GM18517 (cell line): ENCODE data around the gene PLIN1.

Source experiments
- ATAC-seq: cut with Tn5 transposase; IDR thresholded peaks from one replicate; pipeline ENCODE4 v1.9.1; 2021; ENCODE audit warnings: mild to moderate bottlenecking, moderate library complexity; ENCODE audit not compliant: unreplicated experiment

Gene PLIN1

DNA sequence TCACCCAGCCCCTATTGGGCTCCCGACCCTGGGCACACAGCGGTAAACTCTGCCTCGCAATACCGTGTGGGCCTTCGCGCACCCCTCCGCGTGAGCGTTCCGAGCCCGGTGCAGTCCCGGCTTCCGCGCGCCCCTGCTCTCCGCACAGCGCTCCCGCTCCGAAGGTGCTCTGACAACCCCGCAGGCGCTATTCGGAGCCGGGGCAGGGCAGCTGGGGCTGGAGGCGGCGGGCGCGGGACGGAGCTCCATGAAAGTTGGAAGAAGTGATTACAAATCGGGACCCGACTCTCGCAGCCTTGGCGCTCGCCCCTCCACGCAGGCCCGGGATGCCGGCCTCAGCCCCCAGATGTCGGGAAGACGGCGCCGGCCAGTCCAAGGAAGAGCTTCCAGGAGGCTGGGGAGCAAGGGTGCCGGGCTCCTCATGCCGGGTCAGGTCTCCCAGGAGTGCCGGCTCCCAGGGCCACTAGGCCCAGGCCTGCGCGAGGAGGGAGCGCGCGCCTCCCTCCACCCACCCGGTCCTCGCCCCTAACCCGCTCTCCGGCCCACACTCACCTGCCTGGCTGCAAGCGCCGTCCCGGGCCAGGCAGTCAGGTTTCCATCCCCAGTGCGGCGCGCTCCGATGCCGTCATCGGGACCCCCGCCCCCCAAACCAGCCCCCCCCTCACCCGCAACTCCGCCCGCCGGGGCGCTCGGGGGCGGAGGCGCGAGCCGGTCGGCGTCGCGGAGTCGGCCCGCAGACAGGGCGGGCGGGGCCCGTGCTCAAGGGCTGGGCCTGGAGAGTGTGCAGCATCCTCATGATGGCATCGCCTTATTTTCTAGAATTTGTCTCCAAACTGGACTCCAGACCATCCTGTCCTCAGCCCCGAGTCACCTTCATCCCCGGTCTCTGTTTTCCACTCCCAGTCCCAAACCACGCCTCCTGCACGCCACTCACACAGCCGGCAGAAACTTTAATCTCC lies 24.0 kb downstream of the PLIN1 start, which contains the start of gene KIF7:
KIF7 (minus strand) TSS at position 621 of the 959 bp plus-strand sequence. CDS start 2,537 bp downstream, outside the sequence.
- no peak for ATAC-seq

DNA sequence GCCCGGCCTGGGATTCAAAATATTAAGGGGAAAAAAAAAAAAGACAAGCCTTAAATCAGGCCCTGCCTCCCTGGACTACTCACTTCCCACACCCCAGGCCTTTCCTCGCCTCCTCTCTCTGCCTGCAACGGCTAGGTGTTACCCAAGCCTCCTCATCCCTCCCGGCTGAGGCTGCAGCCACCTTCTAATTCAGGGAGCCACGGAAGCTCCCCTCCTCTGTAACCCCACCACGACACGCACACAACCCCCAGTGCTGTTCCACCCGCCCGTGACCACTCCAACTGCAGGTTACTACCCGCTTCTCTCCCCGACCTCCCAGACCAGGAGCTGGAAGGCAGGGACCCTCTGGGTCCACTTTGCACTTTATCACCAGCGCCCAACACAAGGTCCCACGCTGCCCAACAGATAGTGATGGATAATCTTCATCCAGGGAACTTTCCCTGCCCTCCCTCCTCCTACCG lies 24.8 kb downstream of the PLIN1 start:
- ATAC-seq = no peak

DNA sequence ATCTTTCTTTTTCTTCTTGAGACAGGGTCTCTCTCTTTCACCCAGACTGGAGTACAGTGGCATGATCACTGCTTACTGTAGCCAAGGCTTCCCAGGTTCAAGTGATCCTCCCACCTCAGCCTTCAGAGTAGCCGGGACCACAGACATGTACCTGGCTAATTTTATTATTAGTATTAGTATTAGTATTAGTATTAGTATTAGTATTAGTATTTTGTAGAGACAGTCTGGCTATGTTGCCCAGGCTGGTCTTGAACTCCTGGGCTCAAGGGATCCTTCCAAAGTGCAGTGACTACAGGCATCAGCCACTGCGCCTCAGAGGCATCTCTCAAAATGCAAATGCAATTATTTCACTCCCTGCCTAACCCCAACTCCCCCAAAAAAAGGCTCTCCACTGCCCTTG lies 25.6 kb downstream of the PLIN1 start:
- ATAC-seq = no peak

DNA sequence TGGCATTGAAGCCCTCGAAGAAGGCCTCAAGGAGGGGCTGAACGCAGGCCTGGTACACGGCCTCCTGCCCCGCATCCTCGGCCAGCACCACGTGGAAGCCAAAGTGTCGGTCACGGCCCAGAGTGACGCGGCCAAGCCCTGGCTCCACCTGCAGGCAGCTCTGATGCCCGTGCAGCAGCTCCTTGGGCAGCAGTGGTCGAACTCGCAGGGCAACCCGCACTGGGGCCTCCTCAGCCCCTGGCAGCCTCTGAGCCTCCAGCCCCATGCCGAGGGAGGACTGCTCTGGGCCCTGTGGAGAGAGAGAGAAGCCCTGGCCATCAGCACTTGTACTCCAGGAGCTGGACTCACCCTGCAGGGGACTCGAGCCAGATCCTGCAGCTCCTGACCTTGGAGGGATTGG lies 26.5 kb downstream of the PLIN1 start:
- no peak for ATAC-seq

DNA sequence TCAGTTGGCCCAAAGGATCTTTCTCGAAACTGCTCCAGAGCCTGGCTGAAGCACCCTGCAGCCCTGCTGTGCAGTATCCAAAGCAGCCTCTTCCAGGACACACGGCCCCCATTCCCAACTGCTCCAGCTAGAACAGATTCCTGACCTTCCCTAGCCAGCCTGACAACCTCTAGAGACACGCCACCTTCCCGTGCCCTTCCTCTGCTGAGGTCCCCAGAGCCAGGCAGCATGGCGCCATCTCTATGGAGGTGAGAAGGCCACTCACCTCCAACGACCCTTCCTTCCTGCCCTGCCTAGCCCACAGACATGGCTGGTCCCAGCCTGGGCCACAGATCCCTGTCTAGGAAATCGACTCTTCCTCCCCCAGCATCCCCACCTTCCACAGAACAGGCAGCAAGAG lies 27.0 kb downstream of the PLIN1 start:
- no peak for ATAC-seq

DNA sequence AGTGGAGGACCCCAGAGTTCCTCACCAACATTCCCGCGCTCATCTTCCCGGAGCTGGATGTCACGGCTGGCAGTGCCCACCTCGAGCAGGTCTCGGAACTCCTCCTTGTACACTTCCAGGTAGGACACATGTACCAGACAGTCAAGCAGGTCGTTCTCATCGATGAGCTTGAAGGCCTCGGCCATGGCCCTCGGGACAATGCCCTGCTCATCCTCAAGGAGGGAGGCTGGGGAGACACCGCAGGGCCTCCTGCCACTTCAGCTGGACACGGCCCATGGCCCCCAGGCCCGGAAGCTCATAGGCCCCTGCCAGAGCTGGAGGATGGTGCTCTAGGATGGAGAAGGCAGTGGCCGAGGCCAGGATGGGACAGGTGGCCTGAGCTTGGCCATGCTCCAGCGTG lies 29.5 kb downstream of the PLIN1 start:
- ATAC-seq = no peak

DNA sequence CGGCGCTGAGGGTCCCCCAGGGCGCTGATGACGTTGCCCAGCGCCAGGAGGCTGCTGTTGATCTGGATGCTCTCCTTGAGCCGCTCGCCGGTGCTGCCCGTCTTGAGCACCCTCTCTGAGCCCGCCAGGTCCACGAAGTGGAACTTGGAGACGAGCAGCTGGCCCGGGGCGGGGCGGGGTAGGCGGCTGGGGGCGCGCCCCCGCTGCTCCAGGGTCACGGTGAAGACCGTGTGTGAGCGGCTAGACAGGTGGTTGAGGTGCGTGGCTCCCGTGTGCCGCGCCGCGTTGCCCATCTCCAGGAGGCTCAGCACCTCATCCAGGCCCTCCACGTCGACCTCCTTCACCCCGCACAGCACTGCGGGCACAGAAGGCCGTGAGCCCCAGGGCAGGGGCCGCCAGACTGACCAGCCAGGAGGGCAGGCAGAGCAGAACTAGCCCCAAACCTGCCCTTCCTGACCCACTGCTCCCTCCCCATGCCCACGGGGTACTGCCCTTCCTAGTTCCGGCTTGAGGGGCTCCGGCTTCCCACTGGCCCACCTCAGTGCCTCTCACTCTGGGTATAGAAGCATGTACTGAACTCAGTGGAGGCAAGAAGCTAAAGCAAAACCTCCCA lies 30.0 kb downstream of the PLIN1 start:
- no peak for ATAC-seq

DNA sequence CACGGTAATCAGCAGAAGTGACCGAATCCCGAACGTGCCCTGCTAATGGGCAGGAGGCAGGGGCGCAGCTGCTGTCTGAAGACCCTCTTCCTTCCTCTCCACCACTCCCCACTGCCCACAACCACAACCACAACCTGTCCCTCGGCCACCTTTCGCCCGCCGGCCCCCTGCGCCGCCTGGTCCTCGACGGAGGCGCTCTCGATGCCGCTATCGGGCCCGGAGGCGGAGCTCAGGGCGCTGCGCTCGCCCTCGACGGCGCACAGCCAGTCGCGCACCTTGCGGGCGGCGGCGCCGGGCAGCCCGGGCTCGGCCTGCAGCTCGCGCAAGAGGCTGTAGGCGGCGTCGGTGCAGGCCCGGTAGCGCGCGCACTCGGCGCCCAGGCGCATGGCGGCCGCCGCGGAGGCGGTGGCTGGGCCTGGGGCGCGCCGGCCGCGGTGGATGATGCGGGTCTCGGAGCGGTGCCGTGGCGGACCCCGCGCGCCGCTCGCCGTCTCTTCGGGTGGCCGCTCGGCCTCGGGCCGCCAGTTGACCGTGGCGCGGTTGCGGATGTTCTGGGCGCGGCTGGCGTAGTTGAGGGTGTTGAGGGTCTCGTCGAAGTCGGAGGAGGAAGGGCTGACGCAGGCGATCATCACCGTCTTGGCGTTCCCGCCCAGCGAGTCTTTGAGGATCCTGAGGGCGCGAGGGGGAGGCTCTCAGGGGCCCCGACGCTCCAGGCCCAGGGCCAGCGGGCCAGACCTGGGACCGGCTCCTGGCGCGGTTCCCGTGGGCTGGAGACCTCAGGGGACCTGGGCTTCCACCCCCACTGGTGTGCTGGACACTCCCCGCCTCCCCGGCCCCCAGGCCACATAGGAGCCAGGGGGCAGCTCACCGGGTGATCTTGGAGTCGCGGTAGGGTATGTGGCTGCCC lies 30.8 kb downstream of the PLIN1 start:
- no peak for ATAC-seq

DNA sequence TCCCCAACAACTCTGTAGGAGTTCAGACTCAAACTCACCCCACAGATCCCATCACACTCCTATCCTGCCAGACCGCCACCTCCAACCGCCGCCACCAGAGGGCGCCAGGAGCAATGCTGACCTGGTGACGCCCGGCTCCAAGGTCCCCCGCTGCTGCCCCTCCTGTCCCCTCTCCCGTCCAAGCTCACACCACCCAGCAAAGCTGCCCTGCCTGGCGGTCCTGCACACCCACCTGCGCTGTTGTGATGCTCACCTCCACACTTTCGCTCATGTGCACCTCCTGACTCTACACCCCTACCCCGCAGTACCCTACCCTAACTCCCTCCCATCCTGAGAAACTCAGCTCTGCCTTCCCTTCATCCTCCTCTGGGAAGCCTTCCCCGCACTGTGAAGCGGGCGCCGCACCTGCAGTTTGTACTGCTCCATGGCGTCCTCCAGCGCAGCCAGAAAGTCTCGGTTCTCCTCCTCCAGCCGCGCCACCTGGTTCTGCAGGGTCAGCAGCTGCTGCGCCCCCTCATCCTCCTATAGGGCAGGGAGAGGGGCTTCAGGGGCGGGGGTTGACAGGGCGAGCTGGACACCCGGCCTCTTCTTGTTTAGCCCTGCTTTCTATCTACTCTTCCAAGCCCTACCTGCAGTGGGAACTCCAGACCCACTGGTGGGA lies 31.8 kb downstream of the PLIN1 start:
- no peak for ATAC-seq

DNA sequence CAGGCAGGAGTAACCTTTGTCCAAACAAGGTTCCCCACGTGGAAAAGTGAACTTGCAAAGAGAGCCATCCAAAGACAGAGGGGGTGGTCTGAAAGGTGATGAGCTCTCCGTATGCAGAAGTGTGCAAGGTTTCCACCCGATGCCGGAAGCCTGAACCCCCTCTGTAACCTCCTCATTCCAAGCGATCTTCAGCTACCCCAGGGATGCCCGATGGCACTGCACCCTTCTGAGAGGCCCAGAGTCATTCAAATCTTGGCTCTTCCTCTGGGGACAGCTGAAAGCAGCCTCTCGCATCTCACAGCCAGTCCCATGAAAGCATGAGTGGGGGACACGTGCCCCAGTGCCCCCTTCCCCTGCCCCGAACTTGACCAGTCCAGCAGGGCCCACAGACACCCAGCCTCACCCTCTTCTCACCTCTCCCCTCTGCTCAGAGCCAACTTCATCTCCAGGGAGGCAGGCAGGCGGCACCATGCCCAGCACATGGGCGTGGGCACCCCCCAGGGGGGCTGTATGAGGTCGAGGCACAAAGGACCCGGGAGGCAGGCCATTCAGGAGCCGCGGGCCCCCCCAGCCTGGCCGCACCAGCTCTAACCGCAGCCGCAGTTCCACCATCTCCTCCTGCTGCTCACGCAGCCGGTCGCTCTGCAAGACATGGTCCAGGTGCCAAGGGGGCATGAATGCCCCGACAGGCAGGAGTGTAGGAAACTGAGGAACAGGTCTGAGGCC lies 32.6 kb downstream of the PLIN1 start:
- ATAC-seq = no peak

DNA sequence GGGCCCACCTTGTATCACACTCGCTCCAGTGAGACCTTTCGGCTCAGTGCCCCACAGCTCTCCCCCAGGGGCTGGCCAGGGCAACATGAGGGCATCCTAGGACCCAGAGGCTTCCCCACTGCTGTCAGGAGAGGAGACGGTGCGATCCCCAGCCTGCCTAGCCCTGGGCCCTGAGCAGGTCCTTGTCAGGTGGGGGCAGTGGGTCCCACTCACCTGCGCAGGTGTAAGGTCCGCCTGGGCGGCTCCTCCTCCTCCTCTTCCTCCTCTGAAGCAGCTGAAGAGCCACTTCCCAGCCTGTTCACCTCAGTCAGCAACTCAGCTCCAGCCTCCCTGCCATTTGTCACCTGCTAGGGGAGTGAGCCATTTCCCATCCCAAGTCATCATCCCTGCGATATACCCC lies 33.5 kb downstream of the PLIN1 start:
- no peak for ATAC-seq

DNA sequence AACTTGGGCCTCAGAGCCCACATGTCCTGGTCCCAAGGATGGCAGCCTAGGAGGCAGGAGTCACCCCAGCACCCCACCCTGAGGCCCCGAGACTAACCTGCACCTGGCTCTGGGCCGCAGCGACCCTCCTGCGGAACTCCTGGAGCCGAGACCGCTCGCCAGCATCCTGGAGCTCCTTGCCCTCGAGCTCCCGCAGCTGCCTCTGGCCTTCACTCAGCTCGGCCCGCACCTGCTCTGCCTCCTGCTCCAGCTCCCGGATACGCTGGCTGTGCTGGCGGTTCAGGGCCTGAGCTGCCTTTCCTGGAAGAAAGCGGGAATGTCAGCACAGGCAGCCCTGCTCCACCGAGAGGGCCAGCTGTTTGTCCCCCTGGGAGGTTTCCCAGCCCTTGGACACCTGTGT lies 37.1 kb downstream of the PLIN1 start:
- no peak for ATAC-seq

DNA sequence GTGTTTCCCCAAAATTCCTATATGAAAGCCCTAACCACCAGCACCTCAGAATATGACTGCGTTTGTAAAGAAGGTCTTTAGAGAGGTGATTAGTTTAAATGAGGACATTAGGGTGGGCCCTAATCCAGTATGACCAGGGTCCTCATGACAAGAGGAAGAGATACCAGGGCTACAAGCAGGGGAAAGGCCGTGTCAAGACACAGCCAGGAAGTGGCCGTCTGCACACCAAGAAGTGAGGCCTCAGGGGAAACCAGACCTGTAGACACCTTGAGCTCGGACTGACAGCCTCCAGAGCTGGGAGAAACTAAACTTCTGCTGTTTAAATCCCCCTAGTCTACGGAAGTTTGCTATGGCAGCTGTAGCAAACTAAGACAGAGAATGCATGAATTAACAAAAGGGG lies 38.1 kb downstream of the PLIN1 start:
- ATAC-seq = no peak

DNA sequence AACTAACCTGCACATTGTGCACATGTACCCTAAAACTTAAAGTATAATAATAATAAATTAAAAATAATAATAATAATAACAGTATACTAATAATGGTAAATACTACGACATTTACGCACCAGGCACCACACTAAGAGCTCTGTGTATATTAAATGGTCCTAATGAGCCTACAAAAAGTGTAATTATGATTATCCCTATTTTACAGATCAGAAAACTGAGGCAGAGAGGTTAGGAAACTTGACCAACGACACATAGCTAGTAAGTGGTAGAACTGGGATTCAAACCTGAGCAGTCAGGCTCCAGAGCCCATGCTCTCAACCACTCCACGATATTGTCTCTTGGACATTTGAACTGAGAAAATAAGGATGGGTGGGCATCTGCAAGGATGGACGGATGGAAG lies 38.9 kb downstream of the PLIN1 start:
- no peak for ATAC-seq

DNA sequence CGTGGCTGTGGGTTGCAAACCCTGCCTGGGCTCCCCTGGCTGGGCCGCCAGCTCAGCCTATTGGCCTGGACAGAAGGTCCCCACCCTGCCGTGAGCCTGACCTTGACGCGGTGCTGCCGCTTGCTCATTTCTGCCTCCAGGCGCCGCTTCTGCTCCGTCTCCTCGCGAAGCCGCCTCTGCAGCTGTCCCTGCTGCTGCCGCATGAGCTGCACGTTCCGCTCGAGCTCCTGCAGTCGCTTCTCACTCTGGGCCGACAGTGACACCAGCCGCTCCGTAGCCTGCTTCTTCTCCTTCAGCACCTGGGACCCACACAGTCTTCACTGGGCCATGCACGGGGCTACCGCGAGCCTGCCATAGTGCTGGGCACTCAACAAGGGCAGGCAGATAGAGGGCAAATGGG lies 45.6 kb downstream of the PLIN1 start:
- ATAC-seq = no peak

DNA sequence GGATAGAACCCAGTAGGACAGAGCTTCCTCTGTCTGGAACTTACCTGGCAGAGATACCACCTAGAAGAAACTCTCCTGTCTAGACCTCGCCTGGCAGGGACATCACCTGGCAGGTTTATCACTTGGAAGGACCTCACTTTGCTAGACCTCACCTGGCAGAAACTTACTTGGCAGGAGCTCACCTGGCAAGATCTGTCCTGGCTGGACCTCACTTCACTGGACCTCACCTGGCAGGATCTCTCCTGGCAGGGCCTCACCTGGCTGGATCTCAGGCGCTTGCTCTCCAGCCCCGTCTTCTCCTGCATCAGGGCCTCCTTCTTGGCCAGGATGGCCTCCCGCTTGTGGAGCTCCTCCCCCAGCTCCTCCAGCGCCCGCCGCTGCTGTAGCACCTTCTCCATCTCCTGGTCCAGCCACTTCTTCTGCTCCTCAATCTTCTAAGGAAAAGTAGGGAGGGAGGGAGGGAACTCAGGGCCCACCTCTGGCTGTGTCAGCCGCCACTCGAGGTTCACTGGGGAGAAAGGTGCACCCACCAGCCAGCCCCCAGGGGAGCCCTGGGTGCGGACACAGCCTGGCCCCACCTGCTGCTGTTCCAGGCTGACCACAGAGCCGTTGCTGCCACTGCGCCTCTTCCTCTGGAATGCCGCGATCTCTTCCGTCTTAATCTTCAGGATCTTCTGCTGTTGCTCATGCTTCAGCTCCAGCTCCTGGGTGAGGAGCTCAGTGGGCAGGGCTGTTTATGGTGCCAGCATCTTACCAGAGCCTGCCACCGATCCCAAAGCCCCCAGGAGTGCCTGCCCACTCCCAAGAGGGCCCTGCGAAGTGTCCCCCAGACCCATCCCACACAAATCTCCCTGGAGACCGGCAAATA lies 46.4 kb downstream of the PLIN1 start:
- no peak for ATAC-seq

DNA sequence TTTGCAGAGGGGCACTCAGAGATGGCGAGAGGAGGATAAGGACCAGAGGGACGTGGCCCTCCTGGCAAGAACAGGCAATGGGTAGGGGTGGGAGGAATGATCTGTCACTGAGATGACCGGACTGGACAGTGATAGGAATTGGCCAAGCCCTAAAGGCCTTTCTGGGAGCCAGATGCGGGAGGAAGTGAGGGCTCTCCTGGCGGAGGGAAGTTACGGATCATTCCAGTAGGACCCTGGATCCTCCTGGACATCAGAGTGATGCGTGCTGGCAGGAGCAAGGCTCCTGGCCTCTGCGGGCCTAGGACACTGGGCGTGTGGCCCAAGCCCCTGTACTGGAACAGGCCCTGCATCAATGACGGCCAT lies 47.3 kb downstream of the PLIN1 start:
- ATAC-seq = no peak

DNA sequence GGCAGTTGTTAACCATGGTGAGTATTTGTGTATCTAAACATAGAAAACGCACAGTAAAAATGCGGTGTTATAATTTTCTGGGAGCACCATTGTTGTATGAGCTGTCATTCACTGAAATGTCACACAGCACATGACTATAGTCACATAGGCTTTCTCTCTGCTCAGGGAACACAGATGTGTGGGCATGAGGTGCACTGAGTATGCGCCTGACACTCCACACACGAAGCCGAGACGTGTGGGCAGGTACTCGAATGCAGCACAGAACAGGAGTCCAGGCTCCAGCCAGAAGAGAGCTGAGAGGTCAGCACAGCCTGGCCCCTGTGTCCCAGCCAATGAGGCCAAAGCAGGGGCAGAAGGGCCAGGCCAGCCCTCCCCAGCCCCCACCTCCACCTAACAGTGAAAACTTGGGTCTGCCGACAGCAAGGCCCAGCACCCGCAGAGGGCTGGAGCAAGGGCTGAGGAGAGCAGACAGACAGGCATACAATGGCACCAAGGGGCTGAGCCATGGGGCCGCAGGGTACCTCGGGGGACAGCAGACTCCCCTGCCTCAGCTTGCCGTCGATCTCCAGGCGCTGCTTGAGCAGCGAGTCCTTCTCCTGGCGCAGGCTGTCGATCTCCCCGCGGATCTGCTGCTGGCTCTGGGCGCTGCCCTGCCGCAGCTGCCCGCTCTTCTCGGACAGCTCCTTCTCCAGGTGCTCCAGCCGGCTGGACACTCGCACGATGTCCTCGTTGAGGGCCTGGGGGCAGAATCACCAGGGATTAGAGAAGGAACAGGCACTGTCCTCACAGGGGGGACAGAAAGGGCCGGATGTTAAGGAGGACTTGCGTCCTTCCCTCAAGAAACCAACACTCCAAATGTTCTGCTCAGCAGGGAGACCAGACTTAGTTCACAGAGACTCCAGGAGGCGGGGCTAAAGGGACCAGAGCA lies 47.9 kb downstream of the PLIN1 start:
- ATAC-seq = no peak
